ENCODE measurements around the gene MAP2K2.
"Not testable (repeated sequence)": the region's sequence is repeated elsewhere in the genome, so short reads cannot be mapped to it uniquely, and the experiment has no call there.

MAP2K2 gene

GRCh38 chr19:4130744-4131438, 7.0 kb upstream of the MAP2K2 start:
- peak; percentile 69 for DNase-seq (ENCODE audit: low spot score)

DNA sequence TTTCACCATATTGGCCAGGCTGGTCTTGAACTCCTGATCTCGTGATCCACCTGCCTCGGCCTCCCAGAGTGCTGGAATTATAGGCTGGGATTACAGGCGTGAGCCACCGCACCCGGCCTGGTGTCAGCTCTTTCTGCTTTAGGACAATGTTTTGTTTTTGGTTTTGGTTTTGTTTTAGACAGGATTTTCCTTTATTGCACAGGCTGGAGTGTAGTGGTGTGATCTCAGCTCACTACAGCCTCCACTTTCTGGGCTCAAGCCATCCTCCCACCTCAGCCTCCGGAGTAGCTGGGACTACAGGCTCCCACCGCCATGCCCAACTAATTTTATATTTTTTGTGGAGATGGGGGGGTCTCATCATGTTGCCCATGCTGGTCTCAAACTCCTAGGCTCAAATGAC, 5.1 kb upstream of the MAP2K2 start:
- DNase-seq (ENCODE audit: low spot score) = not testable (repeated sequence)

- DNase-seq (ENCODE audit: low spot score) = not testable (repeated sequence)
These were observed 3.4 kb upstream of the MAP2K2 start for GRCh38 chr19:4127322-4127721.

GRCh38 chr19:4124638-4125037, 716 bp upstream of the MAP2K2 start:
- no peak for DNase-seq (ENCODE audit: low spot score)

- no peak for DNase-seq (ENCODE audit: low spot score)
These were observed 1.4 kb downstream of the MAP2K2 start for GRCh38 chr19:4122480-4122879.

DNA sequence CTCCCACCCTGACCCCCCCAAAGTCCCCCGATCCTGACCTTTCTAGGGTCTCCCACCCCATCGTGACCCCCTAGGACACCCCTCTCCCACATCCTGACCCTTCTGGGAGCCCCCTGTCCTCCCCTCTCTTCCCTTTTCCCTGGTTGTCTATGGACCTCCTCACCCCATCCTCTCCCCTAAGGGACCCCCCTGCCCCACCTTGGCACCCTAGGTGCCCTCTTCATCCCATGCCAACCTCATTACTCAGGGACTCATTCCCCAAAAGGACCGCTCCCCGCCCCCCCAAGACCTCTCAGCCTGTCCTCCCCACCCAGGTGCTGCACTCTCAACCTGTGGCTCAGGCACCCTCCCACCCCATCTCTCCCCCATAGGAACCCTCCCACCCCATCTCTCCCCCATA, 2.1 kb downstream of the MAP2K2 start:
- no peak for DNase-seq (ENCODE audit: low spot score)

- no peak for DNase-seq (ENCODE audit: low spot score)
These were observed 2.7 kb downstream of the MAP2K2 start for GRCh38 chr19:4121273-4121612.

- DNase-seq (ENCODE audit: low spot score) = peak; percentile 51
These were observed 3.2 kb downstream of the MAP2K2 start for GRCh38 chr19:4120559-4121272.

- no peak for DNase-seq (ENCODE audit: low spot score)
These were observed 4.2 kb downstream of the MAP2K2 start for GRCh38 chr19:4119763-4120162.

DNA sequence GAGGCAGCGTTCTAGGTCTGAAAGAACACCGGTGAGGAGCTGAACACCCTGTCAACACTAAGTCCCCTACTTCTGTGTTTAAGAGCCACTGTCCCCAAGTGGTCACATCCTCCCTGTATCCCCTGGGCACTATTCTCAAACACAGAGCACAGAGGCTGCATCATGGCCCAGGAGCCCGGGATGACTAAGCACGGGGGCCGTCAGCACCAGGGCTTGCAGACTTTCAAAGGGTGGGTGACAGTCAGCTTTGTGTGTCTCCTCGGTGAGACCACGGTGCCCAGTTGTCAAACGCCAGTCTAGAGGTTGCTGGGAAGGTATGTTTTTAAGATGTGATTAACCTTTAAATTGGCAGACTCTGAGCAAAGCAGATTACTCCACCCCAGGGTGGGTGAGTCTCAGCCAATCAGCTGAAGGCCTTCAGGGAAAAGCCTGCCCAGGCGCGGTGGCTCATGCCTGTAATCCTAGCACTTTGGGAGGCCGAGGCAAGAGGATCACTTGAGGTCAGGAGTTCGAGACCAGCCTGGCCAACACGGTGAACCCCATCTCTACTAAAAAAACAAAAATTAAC, 8.0 kb downstream of the MAP2K2 start:
- DNase-seq (ENCODE audit: low spot score) = no peak

- no peak for DNase-seq (ENCODE audit: low spot score)
These were observed 8.7 kb downstream of the MAP2K2 start for GRCh38 chr19:4115050-4115817.

GRCh38 chr19:4114181-4114580, 9.7 kb downstream of the MAP2K2 start:
- no peak for DNase-seq (ENCODE audit: low spot score)

DNA sequence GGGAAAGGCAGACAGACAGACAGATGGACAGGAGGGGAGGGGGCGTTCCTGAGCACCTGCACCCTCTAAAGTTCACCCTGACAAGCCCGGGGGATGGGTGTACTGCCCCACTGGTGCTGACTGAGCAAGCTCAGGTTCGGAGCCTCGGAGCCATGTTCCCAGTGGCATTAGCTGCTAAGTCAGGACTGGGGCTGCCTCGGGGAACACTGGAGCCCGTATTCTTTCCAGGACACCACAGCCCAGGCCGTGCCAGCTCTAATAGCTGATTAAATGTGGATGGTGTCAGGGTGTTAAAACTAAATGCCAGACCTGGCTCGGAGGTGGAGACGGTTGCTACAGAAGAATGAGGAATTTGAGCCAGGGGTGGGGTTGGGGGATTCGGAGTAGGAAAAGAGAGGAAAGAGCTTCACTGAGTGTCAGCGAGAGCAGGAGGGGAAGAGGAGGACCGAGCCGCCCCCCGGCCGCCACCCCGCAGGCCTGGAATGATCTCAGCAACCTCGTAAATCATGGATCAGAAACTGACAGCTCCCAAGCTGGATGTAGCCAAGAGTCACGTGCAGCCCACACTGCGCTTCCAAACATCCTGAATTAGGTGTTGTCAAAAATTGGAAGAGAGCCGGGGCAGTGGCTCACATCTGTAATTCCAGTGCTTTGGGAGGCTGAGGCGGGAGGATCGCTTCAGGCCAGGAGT, 10.4 kb downstream of the MAP2K2 start:
- no peak for DNase-seq (ENCODE audit: low spot score)

- DNase-seq (ENCODE audit: low spot score) = no peak
These were observed 11.6 kb downstream of the MAP2K2 start for GRCh38 chr19:4112367-4112766.

DNA sequence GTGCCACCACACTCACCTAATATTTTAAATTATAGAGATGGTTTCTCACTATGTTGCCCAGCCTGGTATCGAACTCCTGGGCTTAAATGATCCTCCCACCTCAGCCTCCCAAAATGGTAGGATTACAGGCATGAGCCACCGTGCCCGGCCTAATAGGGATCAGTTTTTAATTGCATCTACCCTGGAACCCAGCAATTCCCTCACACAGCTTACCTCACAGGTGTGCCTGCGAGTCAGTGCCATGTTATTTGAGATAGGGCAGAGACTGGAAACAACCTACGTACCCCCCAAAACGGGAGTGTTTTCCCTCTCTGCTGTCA, 14.3 kb downstream of the MAP2K2 start:
- no peak for DNase-seq (ENCODE audit: low spot score)

DNA sequence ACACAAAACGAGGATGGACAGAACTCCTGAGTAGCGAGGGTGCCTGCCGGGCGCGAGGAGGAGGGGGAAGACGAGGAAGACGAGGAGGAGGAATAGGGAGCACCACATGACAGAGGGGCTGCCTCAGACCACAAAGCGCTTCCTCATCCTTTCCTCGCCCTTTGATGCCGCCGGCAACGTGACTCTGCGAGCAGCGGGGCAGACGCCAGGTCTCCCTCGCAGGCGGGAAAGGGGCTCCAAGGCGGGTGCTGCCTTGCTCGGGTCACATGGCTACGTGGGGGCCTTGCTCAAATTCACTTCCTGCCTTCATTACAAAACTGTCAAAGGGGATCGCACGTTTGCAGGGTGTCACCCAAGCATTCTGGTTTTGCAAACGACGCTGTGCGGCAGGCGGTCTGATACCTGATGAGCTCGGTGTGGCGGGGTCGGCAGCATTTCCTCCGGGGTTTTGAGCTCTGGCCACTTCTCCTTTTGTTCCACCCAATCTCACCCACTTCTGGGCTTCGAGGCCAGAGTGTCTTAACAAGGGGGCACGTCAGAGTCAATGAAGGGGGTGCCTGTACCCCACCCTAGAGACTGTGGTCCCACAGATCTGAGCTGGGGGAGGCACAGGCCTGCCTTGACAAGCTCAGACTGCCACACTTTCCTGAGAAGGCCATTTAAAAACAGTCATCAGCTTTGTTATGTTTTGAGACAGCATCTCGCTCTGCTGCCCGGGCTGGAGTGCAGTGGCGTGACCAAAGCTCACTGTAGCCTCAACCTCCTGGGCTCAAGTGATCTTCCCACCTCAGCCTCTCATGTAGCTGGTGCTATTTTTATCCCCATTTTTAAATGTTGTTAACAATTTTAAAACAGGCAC, 14.9 kb downstream of the MAP2K2 start:
- no peak for DNase-seq (ENCODE audit: low spot score)

DNA sequence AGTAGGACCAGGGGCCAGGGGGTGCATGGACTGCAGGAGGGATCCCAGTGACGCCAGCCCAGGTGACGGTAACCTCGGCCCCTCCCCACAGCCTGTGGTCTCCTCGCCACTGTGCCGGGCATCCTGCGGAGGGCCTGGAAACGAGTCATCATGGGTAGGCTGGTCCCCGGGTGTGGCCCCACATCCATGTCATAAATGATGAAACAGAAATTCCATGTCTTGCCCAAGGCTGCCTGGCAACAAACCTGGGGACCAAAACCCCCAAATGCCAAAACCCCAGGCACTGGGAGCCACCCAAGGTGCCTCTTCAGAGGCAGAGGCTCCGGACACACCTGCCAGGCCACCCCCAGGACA, 20.9 kb downstream of the MAP2K2 start:
- peak; percentile 20 for DNase-seq (ENCODE audit: low spot score)

GRCh38 chr19:4102339-4103079, 21.4 kb downstream of the MAP2K2 start:
- DNase-seq (ENCODE audit: low spot score) = no peak

DNA sequence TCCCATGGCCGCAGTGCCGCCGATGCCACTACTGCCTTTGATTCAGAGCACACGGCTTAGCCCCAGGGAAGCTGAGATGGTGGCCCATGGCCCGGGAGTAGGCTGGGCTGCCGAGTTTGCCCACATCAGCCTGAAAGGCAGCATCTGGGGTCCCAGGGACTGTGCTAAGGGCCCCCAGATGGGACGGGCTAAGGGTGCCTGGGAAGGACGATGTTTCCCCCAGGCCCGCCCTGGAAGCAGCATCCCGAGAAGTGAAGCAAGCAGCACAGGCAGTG, 22.5 kb downstream of the MAP2K2 start:
- no peak for DNase-seq (ENCODE audit: low spot score)

- DNase-seq (ENCODE audit: low spot score) = no peak
These were observed 23.1 kb downstream of the MAP2K2 start for GRCh38 chr19:4100647-4101495.

All from AG08395 (cell line).